Articular chondrocyte of knee joint (primary cell): ENCODE data around the gene MZT2B. TPM values are rescaled to one million over a fixed set of nuclear protein-coding genes. Genes with fewer than 3 reads are reported as not detected.

ENCODE experiments used
- total RNA-seq: library from RNA; depleted of rRNA; stranded (reverse); fragments of >200 nt; gene quantifications from 2 replicates; pipeline ENCODE4 v1.2.3, GENCODE V29; 2012

MZT2B gene
- total RNA-seq = 91.7 and 127 TPM in 2 replicates

GRCh38 chr2:130181880-130182682 is at the start of gene MZT2B:
Gene MZT2B, plus strand, starts transcription at chr2:130182262. Its CDS starts 21 bp downstream, at chr2:130182283.

GRCh38 chr2:130145006-130145414 is 37.1 kb upstream of the MZT2B start, which contains the start of gene CCDC74B:
Gene CCDC74B, minus strand, starts transcription at chr2:130145112. Its CDS starts 116 bp downstream, at chr2:130144996.

GRCh38 chr2:130181325-130181879 is 660 bp upstream of the MZT2B start, which contains the start of gene SMPD4:
Gene SMPD4, minus strand, starts transcription at chr2:130181602. Its CDS starts 5,010 bp downstream, at chr2:130176592.

GRCh38 chr2:130198343-130198742 is 16.3 kb downstream of the MZT2B start, which contains the start of gene TUBA3E:
Gene TUBA3E, minus strand, starts transcription at chr2:130198439. Its CDS starts 79 bp downstream, at chr2:130198360.

Other genes with a start within 250 kb of the MZT2B start
- gene RAB6C, start 202.6 kb upstream of the MZT2B start, total RNA-seq = not detected in 2 replicates
- gene POTEF, start 53.0 kb upstream of the MZT2B start, total RNA-seq = not detected in 2 replicates
- gene CCDC74B, start 37.1 kb upstream of the MZT2B start, total RNA-seq = 3.1 and 5.6 TPM in 2 replicates
- gene SMPD4, start 660 bp upstream of the MZT2B start, total RNA-seq = 14.4 and 20.4 TPM in 2 replicates
- not detected in 2 replicates for gene TUBA3E, start 16.2 kb downstream of the MZT2B start, total RNA-seq
- 50.5 and 53.4 TPM in 2 replicates for gene IMP4, start 160.6 kb downstream of the MZT2B start, total RNA-seq
- gene PTPN18, start 173.8 kb downstream of the MZT2B start, total RNA-seq = 21.8 and 26.7 TPM in 2 replicates